VCaP (cell line): Measurements from ENCODE around the gene ALKBH5.

ENCODE experiments used
- H3K27ac ChIP-seq: fragments of 450-650 bp; 2 replicates; pipeline ENCODE4 v1.5.1; 2017
- CTCF ChIP-seq: fragments of 450-650 bp; conservative IDR thresholded peaks from 2 replicates; pipeline ENCODE4 v1.5.1; 2017; ENCODE audit warnings: mild to moderate bottlenecking, moderate library complexity

Gene ALKBH5

GRCh38 chr17:18183334-18184142 lies at the start of gene ALKBH5:
Gene ALKBH5, plus strand, starts transcription at chr17:18183828. Its CDS starts 416 bp downstream, at chr17:18184244.
- H3K27ac ChIP-seq, result peak within 1 kb of the TSS; percentile 99
- TF ChIP-seq CTCF, result peak; percentile 2; the same call in 1 of the 2 replicates

GRCh38 chr17:18136357-18136756 lies 47.3 kb upstream of the ALKBH5 start:
- TF ChIP-seq CTCF, result no peak
- no peak overlapping the region for H3K27ac ChIP-seq

- H3K27ac ChIP-seq, result no peak overlapping the region
- no peak for TF ChIP-seq CTCF
These were observed 45.4 kb upstream of the ALKBH5 start for GRCh38 chr17:18138065-18138749.

GRCh38 chr17:18139092-18139491 lies 44.5 kb upstream of the ALKBH5 start:
- TF ChIP-seq CTCF, result no peak
- no peak overlapping the region for H3K27ac ChIP-seq

- no peak for TF ChIP-seq CTCF
- H3K27ac ChIP-seq, result no peak overlapping the region
These were observed 44.1 kb upstream of the ALKBH5 start for GRCh38 chr17:18139498-18139897.

GRCh38 chr17:18139949-18140348 lies 43.7 kb upstream of the ALKBH5 start:
- H3K27ac ChIP-seq, result no peak overlapping the region

More at GRCh38 chr17:18139949-18140348, 43.7 kb upstream of the ALKBH5 start:
- TF ChIP-seq CTCF, result peak; percentile 23; the same call in 1 of the 2 replicates
